Measurements from ENCODE around the gene DOCK1.

- TF ChIP-seq CTCF (IDR thresholded peaks at IDR 0.05) (no peak), EZH2 (IDR thresholded peaks at IDR 0.05) (no peak)
Measured at GRCh38 chr10:127467811-127468210, 562.6 kb downstream of the DOCK1 start.
